Chondrocyte (in vitro differentiated cells): ENCODE results near the gene MARVELD2. TPM values are rescaled to one million over a fixed set of nuclear protein-coding genes. Genes with fewer than 3 reads are reported as not detected.
A peak's percentile ranks its signal among the peaks of the same experiment; 100 is the strongest.

Experiments
- DNase-seq: peaks from one replicate; pipeline ENCODE4 v3.0.0; 2021; ENCODE audit warnings: mixed read lengths, low spot score
- H3K27ac Mint-ChIP-seq: one replicate; pipeline ENCODE4 v1.8.0; 2021; ENCODE audit warnings: mild to moderate bottlenecking, moderate library complexity, mixed read lengths; ENCODE audit not compliant: unreplicated experiment
- H3K27me3 Mint-ChIP-seq: 2 replicates; pipeline ENCODE4 v1.8.0; 2021; ENCODE audit warnings: low read depth, mixed read lengths
- H3K36me3 Mint-ChIP-seq: 2 replicates; pipeline ENCODE4 v1.8.0; 2021; ENCODE audit warnings: low read depth, mixed read lengths
- H3K4me1 Mint-ChIP-seq: 2 replicates; pipeline ENCODE4 v1.8.0; 2021; ENCODE audit warnings: low read depth, mild to moderate bottlenecking, mixed read lengths
- H3K4me3 Mint-ChIP-seq: one replicate; pipeline ENCODE4 v1.8.0; 2021; ENCODE audit warnings: mild to moderate bottlenecking, moderate library complexity, mixed read lengths; ENCODE audit not compliant: unreplicated experiment
- H3K9me3 Mint-ChIP-seq: 2 replicates; pipeline ENCODE4 v1.8.0; 2021; ENCODE audit warnings: low read depth, mixed read lengths
- total RNA-seq: library from RNA; stranded (reverse); gene quantifications from 3 replicates; pipeline ENCODE4 v1.2.1, GENCODE V29; 2021
- TF ChIP-seq, protein P1 (sequence below): fragments of 200-600 bp; sonication (generic); IDR thresholded peaks from 2 replicates; pipeline ENCODE4 v1.5.0; 2021; ENCODE audit warnings: antibody characterized with exemption, mild to moderate bottlenecking, moderate library complexity

MARVELD2 gene
- total RNA-seq, 1 donor from 2014 or later, result 2.0 TPM

DNA sequence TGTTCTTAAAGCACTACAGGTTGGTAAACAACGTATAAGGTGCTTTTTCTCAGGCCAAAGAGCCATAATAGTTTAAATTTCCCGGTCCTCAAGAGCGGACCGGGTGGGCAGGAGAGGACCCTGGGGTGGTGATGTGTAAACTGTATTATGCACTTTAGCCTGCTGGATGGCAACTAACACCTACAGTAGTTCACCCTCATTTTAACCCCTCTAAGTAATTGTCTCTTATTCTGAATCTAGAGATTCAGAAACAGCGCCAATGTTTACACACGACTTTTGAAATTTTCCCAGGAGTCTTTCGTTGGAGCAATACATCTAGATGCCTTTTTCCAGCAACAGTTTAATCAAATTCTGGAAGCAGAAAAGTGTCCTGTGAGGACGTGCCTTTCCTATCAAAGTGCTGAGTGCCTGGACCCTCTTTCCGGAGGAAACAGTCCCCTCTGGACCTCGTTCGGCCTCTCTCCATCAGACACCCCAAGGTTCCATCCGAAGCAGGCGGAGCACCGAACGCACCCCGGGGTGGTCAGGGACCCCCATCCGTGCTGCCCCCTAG is 77.0 kb downstream of the MARVELD2 start:
- no peak overlapping the region for H3K27ac Mint-ChIP-seq

DNA sequence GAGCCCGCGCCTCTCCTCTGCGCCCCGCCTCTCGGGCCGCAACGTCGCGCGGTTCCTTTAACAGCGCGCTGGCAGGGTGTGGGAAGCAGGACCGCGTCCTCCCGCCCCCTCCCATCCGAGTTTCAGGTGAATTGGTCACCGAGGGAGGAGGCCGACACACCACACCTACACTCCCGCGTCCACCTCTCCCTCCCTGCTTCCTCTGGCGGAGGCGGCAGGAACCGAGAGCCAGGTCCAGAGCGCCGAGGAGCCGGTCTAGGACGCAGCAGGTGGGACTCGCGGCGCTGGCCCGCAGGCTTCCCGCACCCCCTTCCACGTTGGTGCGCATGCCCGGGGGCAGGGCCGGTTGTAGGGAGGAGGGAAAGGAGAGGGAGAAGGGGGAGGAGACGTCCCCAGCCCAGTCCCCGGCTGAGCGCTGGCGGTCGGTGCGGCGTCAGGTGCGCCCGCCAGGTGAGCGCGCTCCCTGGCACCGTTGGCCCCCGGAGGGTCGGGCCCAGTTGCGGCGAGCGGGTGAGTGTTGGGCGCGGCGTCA is 77.5 kb downstream of the MARVELD2 start, which contains the start of gene OCLN:
OCLN (plus strand) TSS at position 400 of the 532 bp plus-strand sequence. CDS start 11,455 bp downstream, outside the sequence.
- no peaks in the 10 kb centered on the region for H3K9me3 Mint-ChIP-seq
- no peak for DNase-seq
- peak within 1 kb of the TSS; percentile 54 for H3K27ac Mint-ChIP-seq
- H3K4me3 Mint-ChIP-seq, result peak within 1 kb of the TSS; percentile 80
- TF ChIP-seq, protein P1, sequence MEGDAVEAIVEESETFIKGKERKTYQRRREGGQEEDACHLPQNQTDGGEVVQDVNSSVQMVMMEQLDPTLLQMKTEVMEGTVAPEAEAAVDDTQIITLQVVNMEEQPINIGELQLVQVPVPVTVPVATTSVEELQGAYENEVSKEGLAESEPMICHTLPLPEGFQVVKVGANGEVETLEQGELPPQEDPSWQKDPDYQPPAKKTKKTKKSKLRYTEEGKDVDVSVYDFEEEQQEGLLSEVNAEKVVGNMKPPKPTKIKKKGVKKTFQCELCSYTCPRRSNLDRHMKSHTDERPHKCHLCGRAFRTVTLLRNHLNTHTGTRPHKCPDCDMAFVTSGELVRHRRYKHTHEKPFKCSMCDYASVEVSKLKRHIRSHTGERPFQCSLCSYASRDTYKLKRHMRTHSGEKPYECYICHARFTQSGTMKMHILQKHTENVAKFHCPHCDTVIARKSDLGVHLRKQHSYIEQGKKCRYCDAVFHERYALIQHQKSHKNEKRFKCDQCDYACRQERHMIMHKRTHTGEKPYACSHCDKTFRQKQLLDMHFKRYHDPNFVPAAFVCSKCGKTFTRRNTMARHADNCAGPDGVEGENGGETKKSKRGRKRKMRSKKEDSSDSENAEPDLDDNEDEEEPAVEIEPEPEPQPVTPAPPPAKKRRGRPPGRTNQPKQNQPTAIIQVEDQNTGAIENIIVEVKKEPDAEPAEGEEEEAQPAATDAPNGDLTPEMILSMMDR, result no peak
- H3K4me1 Mint-ChIP-seq, result peaks cover 12% of the 10 kb centered on the region
- peaks cover 15% of the 10 kb centered on the region for H3K27me3 Mint-ChIP-seq
- no peaks in the 10 kb centered on the region for H3K36me3 Mint-ChIP-seq

More for the DNA sequence above, 77.0 kb downstream of the MARVELD2 start:
- no peak for DNase-seq
- Mint-ChIP-seq H3K36me3 (no peaks in the 10 kb centered on the region), H3K4me3 (peak overlapping the region; percentile 80), H3K9me3 (no peaks in the 10 kb centered on the region), H3K4me1 (peaks cover 10% of the 10 kb centered on the region), H3K27me3 (peaks cover 15% of the 10 kb centered on the region)
- TF ChIP-seq, protein P1, result peak; percentile 12

DNA sequence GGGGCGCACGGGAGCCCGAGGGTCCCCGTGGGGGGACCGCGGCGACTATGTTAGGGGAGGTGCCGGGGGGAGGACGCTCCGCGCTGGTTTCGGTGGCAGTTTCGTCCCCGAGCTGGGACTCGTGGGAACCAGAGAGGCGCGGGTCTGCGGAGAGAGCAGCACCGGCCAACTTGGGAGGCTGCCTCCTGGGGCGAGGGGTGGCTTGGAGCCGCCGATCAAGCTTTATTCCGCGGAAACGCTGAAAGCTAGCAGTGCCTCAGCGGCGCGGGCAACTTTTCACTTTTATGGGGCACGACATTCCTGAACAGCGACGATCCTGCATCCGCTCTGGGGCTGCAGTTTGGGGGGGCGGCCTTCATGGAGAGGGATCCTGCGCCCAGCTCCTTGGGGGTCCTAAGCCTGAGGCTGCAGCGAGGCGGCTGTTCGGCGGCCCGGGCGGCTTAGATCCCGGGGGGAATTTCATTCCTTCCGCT is 78.0 kb downstream of the MARVELD2 start:
- Mint-ChIP-seq H3K27ac (peak overlapping the region; percentile 54), H3K36me3 (no peaks in the 10 kb centered on the region), H3K9me3 (no peaks in the 10 kb centered on the region), H3K4me3 (peak overlapping the region; percentile 80), H3K27me3 (peaks cover 15% of the 10 kb centered on the region), H3K4me1 (peaks cover 12% of the 10 kb centered on the region)
- no peak for DNase-seq
- TF ChIP-seq, protein P1, result no peak

DNA sequence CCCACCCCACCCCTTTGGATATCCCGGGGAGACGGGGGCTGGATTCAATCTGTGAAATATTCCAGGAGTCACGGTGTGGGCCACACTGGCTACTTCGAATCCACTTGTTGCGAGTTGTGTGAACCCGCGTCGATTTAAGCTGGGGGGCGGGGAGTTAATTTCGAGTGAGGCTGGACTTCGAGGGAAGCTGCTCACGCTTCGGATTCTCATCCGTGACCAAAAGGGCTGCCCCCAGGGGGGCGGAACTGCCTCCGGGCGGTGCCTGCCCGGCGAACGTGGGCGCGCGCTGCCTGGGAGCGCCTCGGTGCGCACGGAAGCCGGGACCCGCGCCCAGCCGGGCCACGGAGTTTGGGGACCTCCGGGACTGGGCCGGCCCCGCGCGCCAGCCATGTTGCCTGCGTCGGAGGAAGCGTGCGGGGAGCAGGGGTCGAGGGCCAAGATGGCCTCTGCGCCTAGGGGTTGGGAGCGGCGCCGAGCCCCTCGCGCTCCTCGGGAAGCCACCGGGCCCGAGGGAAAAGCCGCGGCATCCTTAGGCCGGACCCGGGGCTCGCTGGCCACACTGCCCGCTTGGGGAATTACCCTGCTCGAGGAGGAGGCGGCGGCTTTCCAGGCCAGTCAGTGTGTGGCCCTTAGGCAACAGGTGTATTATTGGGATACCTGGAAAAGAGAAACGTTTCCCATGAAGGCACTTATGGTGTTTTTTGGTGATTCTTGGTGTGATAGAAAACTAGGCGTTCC is 78.6 kb downstream of the MARVELD2 start:
- Mint-ChIP-seq H3K27ac (peak overlapping the region; percentile 54), H3K4me3 (peak overlapping the region; percentile 80), H3K4me1 (peaks cover 15% of the 10 kb centered on the region), H3K36me3 (no peaks in the 10 kb centered on the region), H3K9me3 (no peaks in the 10 kb centered on the region), H3K27me3 (peaks cover 15% of the 10 kb centered on the region)
- no peak for DNase-seq
- TF ChIP-seq, protein P1, result no peak

Other genes starting within 250 kb of the MARVELD2 start
- 18.9 to 34.5 TPM (median 29.5 TPM) in 3 replicates for gene CCNB1, start 248.0 kb upstream of the MARVELD2 start, total RNA-seq
- 4.5 to 9.2 TPM (median 4.7 TPM) in 3 replicates for gene CENPH, start 225.5 kb upstream of the MARVELD2 start, total RNA-seq
- 32.0 to 42.9 TPM (median 40.0 TPM) in 3 replicates for gene CDK7, start 180.2 kb upstream of the MARVELD2 start, total RNA-seq
- 1.5 to 4.6 TPM (median 1.9 TPM) in 3 replicates for gene CCDC125, start 82.3 kb upstream of the MARVELD2 start, total RNA-seq
- gene AK6, start 45.6 kb upstream of the MARVELD2 start, total RNA-seq, result 32.5 to 38.6 TPM (median 33.0 TPM) in 3 replicates
- gene TAF9, start 45.6 kb upstream of the MARVELD2 start, total RNA-seq, result 49.4 to 75.6 TPM (median 64.8 TPM) in 3 replicates
- 22.4 to 25.7 TPM (median 25.3 TPM) in 3 replicates for gene RAD17, start 45.3 kb upstream of the MARVELD2 start, total RNA-seq
- 3.2 to 9.0 TPM (median 7.7 TPM) in 3 replicates for gene OCLN, start 77.7 kb downstream of the MARVELD2 start, total RNA-seq
- gene GTF2H2C, start 145.1 kb downstream of the MARVELD2 start, total RNA-seq, result 24.6 to 38.5 TPM (median 25.5 TPM) in 3 replicates